ENCODE measurements around the gene SLC11A1. TPM values are rescaled to one million over a fixed set of nuclear protein-coding genes. Genes with fewer than 3 reads are reported as not detected.

Gene SLC11A1
- total and polyA plus RNA-seq, 2 of the 4 experiments (the other 2 are of a cell fraction), result under 0.01 to 0.07 TPM

DNA sequence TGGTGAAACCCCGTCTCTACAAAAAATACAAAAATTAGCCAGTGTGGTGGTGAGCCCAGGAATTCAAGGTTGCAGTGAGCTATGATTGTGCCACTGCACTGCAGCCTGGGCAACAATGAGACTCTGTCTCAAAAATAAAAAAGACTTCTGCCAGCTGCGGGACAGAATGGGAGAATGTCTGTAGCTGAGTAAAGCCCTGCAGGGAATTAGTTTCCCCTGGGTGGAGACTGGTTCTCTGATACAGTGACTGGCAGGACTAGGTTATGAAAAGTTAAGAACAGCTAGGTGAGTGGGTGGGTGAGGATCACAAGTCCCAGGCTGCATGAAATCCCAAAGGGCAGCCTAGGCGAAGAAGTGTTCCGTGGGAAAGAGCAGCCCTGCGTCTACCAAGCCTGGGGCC is 39.2 kb upstream of the SLC11A1 start:
- ChIA-PET CTCF (no interaction called here), POLR2A (ENCODE audit: unreplicated experiment) (no interaction called here)

More for the DNA sequence above, 39.2 kb upstream of the SLC11A1 start:
- H2BK5ac ChIP-seq (ENCODE audit: low read depth, low read length, poor library complexity, severe bottlenecking), result no peak overlapping the region
- H4K91ac ChIP-seq (ENCODE audit: insufficient read depth, low read depth, low read length), result no peak overlapping the region
- H3K36me3 ChIP-seq (ENCODE audit: control insufficient read depth, insufficient read depth, low read length), result no peaks in the 10 kb centered on the region
- no peaks in the 10 kb centered on the region for H3K9me3 ChIP-seq (ENCODE audit: control insufficient read depth, insufficient read depth, low read length)
- H4K8ac ChIP-seq (ENCODE audit: low read depth in 2 of 2, low read length in 2 of 2), result no peak overlapping the region
- H4K5ac ChIP-seq (ENCODE audit: low read depth, low read length), result no peak overlapping the region
- H3K79me1 ChIP-seq (ENCODE audit: low read depth in 1 of 2, low read length in 2 of 2), result no peaks in the 10 kb centered on the region
- no peak overlapping the region for H2BK15ac ChIP-seq (ENCODE audit: low read depth, low read length)
- H3K27me3 ChIP-seq (ENCODE audit: control insufficient read depth, insufficient read depth, low read length), result no peaks in the 10 kb centered on the region; the same call in 1 of the 2 replicates
- no TSS peak for BruUV-seq (replicated peaks)
- H3K18ac ChIP-seq (ENCODE audit: low read depth, low read length), result no peak overlapping the region
- WGBS, 2 experiments (ENCODE audit: extremely low coverage in 2 of 2, insufficient read length in 1 of 2), result 100% methylated on average over 4 of the region's 5 CpGs; no CpG with 5 or more reads in 1 of the 2 experiments
- H3K23ac ChIP-seq (ENCODE audit: low read depth, low read length), result no peak overlapping the region
- H2AFZ ChIP-seq (replicated peaks; ENCODE audit: low read length, poor library complexity), result no peak overlapping the region
- H2AK9ac ChIP-seq (replicated peaks; ENCODE audit: low read depth, low read length, poor library complexity), result peak overlapping the region; percentile 16
- no peak overlapping the region for H3K9ac ChIP-seq (ENCODE audit: low read depth, low read length)
- ATAC-seq (ENCODE audit: low read depth) (no peak), DNase-seq (no peak)
- no peak for TF ChIP-seq BHLHE40 (IDR thresholded peaks at IDR 0.05; ENCODE audit: low read depth, low read length)
- H3K4ac ChIP-seq (ENCODE audit: low read depth, low read length), result no peak overlapping the region
- no peak overlapping the region for H2BK120ac ChIP-seq (ENCODE audit: low read depth, low read length)
- H3K4me3 ChIP-seq (ENCODE audit: insufficient read depth, low read depth, low read length), result no peak overlapping the region
- H2AK5ac ChIP-seq (ENCODE audit: low read depth, low read length), result no peak overlapping the region
- dilution Hi-C loops (cut with HindIII; ENCODE audit: low sequenced_read_pairs, unreplicated experiment), result no loop called here
- peaks cover 8% of the 10 kb centered on the region; the same call in 1 of the 2 replicates for H3K4me1 ChIP-seq (ENCODE audit: control insufficient read depth, insufficient read depth, low read length)
- no peak overlapping the region for H3K27ac ChIP-seq (ENCODE audit: insufficient read depth, low read length)
- intact Hi-C loops (cut with micrococcal nuclease), result loop anchor here (2.0 kb wide), 1 partner anchor 20 kb away; no protein-coding TSS in a partner anchor
- no peak overlapping the region for H3K56ac ChIP-seq (ENCODE audit: extremely low read depth, insufficient read depth, low read length)
- no peak overlapping the region for H2BK20ac ChIP-seq (ENCODE audit: low read depth, low read length)
- in situ Hi-C loops (cut with MboI; ENCODE audit: low sequenced_read_pairs), result no loop called here
- no peaks in the 10 kb centered on the region for H3K9me1 ChIP-seq (ENCODE audit: insufficient read depth, low read length)
- no peak overlapping the region for H3K4me2 ChIP-seq (ENCODE audit: low read depth, low read length)
- H4K20me1 ChIP-seq (ENCODE audit: insufficient read depth, low read length), result no peaks in the 10 kb centered on the region
- no peak overlapping the region for H3K14ac ChIP-seq (replicated peaks; ENCODE audit: low read depth, low read length)
